ENCODE results near the gene WWC2.
"Not testable (repeated sequence)": the region's sequence is repeated elsewhere in the genome, so short reads cannot be mapped to it uniquely, and the experiment has no call there.

WWC2 gene

DNA sequence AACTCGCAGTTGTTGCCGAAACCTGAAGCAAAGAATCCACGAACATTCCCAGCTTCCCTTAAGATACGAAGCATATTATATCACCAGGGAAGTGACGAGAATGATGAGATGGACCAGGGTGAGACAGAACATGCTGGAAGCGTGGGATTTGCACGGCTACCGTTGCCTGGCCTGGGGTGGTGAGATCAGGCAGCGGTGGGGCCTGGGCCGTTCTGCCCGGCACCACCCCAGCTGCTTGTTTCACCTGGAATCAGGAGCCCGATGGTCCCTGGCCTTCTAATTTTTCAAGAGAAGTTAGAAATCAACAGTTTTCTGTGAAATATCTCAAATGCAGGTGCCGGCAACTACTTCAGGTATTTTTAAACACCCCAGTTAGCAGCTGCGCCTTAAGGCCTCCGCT lies 215.3 kb downstream of the WWC2 start:
- DNase-seq = no peak

DNA sequence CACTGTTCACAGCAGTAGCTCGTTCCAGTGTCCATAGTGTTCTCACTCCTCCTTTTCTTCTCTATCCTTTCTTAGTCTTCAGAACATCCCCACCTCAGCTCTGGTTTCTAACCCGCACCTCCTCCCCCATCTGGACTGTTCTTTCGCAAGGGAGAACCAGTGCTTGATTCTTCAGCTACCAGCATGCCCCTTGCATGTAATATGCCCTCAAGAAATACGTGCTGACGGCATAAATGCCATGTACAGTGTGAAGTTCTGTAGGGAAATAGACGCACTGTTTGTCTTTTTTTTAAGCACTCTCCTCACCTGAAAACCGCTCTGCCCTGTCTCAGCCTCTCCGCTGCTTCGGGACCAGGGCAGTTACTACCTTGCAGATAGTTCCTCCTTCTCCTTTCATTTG lies 215.7 kb downstream of the WWC2 start:
- DNase-seq = no peak

DNA sequence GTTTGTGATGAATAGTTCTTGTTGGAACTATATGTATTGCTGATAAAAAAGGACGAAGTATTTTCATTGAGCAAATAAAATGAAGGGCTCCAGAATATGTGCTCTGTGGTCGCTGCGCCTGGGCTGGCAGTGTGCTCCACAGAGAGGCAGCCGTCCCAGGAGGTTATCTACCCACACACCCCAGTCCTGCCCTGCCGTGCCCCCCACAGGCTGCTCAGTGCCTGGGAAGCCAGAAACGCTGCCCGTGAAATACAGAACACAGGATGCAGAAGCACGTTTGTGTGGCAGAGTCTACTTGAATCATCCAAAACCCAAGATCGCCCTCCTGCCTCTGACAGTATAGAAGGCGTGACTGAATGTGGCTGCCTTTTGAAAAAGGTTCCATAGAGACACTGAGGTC lies 219.6 kb downstream of the WWC2 start:
- DNase-seq = no peak

DNA sequence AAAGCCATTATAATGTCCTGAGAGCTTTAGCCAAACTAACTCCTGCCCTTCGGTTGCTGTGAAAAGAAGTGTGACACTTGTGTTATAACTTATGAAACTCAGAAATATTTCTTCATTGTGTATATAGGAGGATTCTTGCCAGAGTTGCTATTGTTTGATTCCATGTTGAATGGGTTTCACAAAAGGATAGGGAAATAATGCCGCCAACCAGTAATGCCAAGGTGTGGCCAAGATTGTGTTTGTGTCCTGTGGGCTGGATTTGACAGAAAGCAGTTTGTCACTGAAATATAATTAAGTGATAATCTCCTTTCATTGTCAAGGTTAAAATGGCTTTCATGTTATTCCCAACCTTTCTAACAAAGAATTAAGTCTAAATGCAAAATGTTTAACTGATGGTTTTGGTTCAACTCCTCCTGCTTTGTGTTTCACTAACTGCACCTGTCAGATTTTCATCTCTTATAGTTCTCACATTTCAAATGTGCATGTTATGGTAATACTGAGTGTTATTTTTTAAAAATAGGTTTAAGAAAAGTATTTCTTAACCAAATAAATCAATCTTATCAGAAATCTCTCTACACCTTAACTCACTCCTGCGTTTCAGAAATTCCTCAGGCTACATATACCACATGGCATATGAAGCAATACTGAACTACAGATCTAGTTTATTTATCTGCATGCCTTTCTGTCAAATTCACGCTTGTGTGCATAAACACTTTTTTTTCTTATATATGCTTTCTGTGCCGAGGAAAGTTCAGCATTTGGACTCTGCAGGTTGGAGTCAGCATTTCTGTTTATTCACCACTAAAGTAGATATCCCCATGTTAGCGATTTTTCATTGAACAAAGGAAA lies 221.4 kb downstream of the WWC2 start, which contains the start of gene CLDN22:
CLDN22 (minus strand) TSS at position 66 of the 849 bp plus-strand sequence; CDS start at position 8, 58 bp downstream.
- no peak for DNase-seq

DNA sequence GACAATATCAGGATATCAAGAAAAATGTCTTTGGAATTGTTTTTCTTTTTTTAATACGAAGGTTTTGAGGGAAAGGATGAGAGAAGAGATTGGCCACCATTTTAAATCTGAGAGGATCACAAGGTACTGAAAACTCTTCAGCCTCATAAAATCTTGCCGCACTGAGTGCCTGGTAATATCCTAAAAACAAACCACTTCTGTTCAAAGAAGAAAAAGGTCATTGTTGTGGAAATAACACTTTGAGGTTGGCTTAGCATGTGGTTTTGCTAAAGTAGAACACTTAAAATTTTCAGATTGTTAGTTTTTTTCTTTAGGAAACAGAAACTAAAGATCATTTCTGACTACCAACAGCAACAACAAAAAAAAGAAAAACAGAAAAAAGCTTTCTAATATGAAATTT lies 222.0 kb downstream of the WWC2 start:
- no peak for DNase-seq

DNA sequence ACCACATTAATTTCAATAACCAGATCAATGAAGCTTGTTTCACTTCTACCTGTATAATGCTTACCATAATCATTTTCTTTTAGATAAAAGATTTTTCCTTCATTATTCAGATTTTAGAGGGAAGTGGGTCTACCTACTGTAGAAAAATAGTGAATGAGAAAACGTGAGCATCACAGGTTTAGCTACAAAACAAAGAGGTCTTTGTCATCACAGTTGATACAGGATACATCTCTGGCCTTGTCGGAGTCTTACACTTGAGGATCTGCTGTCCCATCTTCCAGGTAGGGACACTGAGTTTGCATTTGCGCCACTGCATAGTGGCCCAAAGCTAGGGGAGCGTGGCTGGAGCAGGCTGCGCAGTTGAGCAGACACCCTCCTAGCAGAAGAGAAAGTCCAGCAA lies 222.5 kb downstream of the WWC2 start:
- DNase-seq = no peak

DNA sequence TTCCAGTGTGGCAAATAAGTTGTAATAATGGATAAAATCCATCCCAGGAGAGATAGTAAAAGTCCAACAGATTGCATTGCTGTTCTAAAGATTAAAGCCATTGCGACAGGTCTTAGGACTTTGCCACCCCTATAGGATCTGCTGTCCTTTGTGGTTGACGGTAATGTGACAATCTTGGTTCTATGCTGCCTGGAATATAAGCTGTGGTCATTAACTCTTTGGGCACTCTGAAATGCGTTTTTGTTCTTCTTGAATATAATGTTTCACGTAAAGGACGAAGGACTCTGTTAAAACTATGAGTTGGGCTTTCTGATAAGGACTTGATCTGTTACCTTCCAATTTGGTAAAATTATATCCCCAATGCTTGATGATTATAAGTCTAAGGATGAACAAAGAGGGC lies 223.3 kb downstream of the WWC2 start, which contains the start of gene CLDN24:
CLDN24 (minus strand) TSS at position 101 of the 400 bp plus-strand sequence; CDS start at position 101, 0 bp downstream.
- no peak for DNase-seq

DNA sequence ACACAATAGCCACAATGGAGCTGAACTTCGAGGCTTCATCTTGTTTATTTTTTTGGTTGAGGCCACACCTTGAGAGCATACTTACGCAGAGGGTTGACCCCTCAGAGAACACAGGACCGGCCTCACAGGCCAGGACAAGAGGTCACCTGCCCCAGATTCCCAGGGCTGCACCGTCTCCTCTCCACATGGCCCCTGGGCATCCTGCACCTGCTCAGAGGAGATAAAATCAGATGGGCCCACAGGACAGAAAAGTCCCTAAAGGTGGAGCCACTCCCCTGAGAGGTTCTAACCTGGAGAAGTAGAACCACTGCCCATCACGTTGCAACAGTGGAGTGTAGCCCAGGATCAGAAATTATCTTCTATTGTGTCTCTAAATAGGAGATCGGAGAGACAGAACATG lies 224.2 kb downstream of the WWC2 start:
- DNase-seq = no peak

DNA sequence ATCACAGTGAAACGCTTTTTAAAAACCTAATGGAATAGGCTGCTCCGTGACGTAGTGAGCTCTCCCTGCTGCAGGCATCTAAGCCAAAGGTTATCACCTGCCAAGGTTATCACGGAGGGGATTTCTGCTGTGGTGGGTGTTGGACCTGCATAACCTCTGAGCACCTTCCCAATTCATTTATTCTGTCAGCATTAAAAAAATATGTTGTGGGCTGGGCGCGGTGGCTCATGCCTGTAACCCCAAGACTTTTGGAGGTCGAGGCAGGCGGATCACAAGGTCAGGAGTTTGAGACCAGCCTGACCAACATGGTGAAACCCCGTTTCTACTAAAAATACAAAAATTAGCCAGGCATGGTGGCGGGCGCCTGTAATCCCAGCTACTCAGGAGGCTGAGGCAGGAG lies 225.0 kb downstream of the WWC2 start:
- not testable (repeated sequence) for DNase-seq

DNA sequence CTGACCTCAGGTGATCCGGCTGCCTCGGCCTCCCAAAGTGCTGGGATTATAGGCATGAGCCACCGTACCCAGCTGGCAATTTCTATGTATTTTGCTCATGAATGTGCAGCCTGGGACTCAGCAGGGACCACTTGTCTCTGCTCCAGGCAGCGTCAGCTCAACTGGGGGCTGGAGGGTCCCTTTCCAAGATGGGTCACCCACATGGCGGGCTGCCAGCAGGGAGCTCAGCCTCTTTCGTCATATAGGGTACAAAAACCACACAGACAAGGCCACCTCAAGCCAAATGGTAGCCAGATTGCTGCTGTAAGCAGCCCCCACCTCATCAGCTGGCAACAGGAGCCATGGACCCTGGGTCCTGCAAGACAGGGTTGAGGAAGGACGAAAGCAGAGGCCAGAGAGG lies 225.6 kb downstream of the WWC2 start:
- no peak for DNase-seq

DNA sequence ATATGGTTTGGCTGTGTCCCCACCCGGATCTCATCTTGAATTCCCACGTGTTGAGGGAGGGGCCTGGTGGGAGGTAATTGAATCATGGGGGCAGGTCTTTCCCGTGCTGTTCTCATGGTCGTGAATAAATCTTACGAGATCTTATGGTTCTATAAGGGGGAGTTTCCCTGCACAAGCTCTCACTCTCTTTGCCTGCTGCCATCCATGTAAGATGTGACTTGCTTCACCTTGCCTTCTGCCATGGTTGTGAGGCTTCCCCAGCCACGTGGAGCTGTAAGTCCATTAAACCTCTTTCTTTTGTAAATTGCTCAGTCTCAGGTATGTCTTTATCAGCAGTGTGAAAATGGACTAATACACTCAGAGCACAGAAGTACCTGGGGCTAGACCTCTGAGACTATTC lies 227.3 kb downstream of the WWC2 start:
- not testable (repeated sequence) for DNase-seq

DNA sequence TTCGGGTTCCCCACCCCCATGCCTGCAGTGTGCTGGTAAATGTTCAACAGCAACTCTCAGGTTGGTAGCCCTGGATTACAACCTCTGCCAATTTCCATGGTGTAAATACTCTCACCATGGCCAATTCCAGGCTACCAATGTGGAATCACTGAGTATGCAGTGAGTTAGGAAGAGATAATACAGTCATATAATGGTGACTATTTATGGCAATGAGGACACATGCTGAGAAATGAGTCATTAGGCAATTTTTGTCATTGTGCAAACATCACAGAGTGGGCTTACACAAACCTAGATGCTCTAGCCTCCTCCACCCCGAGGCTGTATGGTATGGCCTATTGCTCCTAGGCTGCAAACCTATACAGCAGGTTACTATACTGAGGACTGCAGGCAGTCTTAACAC lies 227.8 kb downstream of the WWC2 start:
- DNase-seq = no peak

DNA sequence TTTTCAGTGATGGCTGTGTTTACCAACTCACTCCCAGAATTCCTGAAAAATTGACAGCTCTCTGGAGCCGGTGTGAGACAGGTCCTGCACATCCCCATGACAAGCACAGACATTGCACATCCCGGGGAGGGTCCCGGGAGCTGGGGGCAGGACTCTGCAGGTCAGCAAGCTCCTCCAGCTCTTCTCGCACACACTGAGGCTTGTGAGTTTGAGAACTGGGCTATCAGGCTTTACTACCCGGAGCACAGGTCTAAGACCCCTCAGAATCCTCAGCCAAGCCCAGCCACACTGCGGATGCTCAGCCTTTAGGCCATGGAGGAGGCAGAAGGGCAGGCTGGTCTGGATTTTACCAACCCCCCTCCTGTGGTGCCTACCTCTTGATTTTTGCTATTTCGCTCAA lies 228.8 kb downstream of the WWC2 start:
- DNase-seq = no peak

DNA sequence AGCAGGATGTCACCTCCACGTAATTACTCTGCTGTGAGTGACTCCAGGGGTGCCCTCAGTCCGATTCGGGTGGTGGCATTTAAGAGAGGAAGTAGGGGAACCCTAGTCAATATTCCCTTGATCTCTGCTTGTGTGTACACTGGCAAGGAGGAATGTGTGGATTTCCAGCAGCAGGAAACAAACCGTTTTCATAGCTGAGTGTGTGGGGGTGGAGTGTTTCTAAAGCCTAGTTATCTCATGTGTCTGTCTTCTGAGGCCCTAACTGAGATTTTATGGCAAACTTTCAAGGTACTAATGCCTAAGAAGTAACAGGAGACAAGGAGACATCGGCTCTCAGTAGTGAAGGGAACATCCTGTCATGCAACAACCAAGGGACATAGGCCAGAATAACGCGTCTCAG lies 229.8 kb downstream of the WWC2 start:
- DNase-seq = no peak

DNA sequence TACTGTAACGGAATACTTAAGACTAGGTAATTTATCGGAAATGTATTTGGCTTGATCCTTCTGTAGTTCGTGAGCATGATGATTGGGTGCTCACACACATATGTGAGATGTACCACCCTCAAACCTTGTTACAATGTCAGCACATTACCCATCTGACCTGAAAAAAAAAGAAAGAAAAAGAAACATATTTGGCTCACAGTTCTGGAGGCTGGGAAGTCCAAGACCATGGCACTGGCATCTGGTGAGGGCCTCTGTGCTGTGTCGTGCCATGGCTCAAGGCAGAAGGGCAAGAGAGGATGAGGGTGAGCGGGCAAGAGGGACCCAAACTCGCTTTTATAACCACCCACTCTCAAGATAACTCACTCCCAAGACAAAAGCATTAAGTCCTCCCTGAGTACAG lies 230.2 kb downstream of the WWC2 start:
- DNase-seq = no peak

DNA sequence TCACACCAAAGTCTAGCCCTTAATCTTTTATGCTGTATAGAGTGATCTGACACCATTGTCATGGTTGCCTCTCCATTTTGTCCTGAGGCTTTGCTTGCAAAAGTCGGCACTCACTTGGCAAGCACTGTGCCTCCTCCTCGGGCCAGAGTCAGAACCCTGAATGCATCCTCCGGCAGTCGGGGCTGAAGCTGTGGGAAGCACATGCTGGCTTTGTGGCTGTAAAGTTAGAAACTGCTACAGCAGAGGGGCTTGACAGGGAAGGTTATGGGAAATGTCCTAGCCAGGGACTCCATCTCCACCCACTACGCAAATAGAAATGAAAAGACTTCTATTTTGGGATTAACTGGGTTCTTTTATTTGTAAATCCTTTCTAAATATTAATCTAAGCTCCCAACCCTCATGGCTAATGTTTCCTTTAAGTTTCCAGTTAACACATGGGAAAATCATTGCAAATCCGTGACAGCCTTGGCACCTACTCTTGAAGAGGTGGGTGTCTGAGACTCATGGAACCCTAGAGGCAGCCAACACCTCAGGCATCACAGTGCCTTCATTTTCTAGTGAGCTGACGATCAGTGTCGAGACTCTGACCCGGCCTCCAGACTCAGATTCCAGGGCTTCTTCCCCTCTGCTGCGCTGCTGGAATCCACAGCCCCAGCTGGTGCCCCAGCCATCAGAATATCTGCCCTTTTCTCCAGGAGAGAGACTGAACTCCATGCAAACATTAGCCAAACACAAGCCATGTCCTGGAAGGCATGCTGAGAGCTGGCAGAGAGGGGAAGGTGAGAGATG lies 231.1 kb downstream of the WWC2 start:
- no peak for DNase-seq

DNA sequence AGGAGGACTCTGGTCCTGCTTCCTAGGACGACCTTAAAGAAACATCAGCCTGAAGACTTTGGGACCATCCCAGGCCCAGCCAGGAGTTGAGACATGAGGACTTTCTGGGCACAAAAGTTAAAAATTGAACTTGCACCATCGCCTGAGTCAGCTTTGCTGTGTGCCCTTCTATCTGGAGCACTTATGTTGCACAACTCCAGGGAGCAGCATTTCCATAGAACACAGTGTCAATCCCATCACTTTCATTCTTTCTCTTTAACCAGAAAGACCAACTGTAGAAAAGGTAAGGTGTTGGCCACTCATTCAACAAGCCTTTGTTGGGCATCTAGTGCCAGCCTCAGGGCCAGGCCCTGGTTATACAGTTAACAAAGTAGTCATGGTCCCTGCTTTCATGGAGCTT lies 231.8 kb downstream of the WWC2 start:
- DNase-seq = no peak

DNA sequence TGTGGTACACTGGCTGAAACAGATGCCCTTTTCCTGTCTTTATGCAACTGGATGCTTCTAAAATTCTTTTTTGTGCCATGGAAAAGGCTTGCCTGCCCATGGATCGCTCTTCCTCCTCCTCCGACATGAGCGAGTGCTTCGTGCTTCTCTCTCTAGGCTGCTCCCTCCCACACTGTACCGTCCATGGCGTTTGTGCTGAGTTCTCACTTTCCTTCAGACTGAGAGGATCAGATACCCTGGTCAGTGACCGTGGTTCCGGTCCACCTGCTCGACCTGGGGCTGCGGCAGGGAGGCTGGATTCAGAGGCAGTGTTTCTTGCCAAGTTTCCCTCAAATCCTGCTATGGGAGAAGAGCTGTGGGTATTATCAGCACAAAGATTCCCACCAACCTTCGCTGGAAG lies 233.4 kb downstream of the WWC2 start:
- no peak for DNase-seq

DNA sequence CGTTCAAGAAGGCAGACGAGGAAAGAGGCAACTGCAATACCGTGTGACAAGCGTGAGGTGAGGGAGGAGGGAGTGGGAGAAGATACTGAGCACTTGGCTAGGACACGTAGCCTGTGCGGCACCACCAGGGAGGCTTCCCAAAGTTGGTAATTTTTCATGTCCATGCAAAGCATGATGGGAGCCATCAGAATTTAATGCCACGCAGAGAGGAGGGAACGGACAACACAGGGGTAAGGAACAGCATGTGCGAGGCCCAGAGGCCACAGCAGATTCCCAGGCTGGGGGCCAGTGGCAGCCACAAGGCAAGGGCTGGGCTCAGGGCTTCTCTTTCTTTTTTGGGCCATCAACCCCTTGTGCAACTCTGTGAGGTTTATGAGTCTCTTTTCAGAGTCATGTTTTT lies 234.1 kb downstream of the WWC2 start:
- no peak for DNase-seq

DNA sequence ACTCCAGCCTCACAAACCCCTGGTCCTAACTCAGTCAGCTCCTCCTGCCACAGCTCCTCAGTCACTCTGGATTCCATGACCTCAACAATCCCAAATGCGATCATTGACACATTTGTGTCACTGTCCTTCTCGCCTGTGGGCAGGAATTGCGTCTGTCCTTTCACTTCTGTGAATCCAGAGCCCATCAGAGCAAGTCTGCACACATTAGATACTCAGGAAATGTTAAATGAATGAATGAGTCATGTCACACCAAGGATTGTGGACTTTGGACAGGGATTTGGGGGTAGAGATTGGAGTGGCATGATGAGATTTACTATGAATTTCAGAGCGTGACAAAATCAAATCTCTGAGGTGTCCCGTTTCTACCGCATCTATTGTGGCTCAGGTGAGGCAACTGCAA lies 234.9 kb downstream of the WWC2 start:
- no peak for DNase-seq

DNA sequence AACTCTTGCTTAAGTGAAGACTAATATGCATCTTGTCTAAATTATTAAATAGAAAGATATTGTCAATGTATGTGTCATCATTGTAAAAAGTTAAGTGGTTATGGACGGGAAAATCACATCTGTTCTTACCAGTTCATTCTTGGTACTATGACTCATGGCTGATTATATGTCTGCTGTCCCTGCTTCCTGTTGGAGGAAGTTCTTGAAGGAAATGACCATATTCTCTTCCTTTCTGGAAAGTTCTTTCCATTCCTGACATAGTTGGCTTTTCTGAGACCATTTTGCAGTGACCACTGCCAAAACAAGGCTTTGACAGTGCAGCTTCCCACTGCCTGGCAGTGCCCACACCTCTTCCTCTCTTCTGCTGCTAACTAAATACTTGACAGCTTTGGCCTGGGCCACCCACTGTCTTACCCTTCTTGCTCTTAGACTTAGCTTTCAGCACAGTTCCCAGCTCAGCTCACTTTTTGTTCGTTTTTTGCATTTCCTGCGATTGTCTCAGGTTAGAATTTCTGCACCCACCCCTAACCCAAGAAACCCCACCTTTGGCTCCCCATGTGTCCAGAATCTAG lies 236.4 kb downstream of the WWC2 start:
- DNase-seq = no peak

DNA sequence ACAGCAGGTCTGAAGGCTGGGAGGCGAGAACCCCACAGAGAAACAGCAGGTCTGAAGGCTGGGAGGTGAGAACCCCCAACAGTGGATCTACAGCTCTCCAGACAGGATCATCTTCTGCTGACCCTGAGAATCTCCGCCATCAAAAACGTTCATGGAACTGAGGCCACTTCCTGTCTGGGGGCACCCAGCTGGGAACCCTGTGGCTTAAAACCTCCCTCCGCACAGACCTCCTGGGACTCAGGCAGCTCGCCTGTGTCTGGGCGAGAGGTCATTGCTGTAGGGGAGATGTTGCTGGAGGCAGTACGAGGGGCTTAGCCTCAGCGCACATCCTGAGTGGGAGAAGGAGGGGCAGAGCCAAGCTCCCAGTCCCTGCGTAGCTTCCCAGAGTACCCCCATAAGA lies 238.3 kb downstream of the WWC2 start:
- DNase-seq = no peak

DNA sequence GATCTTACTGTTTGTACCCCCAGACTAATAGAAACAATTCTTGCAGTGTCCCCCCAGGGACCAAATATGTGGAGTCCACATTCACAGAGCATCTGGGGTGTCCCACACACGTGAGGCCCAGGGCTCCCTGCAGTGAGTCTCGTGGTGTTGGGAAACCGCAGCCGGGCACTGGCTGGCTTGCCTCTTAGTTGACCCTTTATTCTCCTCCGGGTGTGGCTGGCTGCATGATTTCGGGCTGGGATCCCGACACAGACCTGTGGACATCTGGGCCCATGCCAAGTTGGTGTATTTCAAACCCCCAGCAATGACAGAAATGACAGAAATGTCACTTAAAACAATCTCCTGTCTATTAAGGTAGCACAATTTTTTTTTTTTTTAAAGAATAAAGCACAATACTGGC lies 238.8 kb downstream of the WWC2 start:
- no peak for DNase-seq

All from NCI-H2081 treated with DMSO at 0.1 percent for 48 hours (cell line).